Keratinocyte (primary cell): ENCODE data around the gene DSTYK.

Experiments
- EZH2 ChIP-seq: IDR thresholded peaks from one replicate; pipeline ENCODE4 v1.6.1; 2012; ENCODE audit warnings: inconsistent platforms, mild to moderate bottlenecking, low read length, moderate library complexity
- TF ChIP-seq, protein P1 (sequence below), 3 experiments: IDR thresholded peaks in 1 of 3; conservative IDR thresholded peaks in 1 of 3; optimal IDR thresholded peaks in 1 of 3; 2 replicates in 2 of 3; 3 replicates in 1 of 3; pipeline versions ENCODE3 to v1.5.1; 2011; ENCODE audit warnings: low read length in 3 of 3, mild to moderate bottlenecking in 3 of 3, moderate library complexity in 2 of 3, control low read depth in 1 of 3, inconsistent platforms in 1 of 3; ENCODE audit not compliant: insufficient read depth in 2 of 3; ENCODE audit errors: extremely low read depth in 1 of 3

DNA sequence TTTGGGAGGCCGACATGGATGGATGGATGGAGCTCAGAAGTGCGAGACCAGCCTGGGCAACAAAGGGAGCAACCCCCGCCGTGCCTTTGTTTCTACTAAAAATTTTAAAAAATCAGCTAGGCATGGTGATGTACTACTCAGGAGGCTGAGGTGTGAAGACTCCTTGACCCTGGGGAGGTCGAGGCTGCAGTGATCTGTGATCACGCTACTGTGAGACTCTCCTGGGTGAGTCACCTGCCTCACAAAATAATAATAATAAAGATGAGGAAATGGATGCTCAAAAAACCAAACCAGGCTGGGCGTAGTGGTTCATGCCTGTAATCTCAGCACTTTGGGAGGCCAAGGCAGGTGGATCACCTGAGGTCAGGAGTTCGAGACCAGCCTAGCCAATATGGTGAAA is 19.2 kb downstream of the DSTYK start:
- TF ChIP-seq, protein P1, sequence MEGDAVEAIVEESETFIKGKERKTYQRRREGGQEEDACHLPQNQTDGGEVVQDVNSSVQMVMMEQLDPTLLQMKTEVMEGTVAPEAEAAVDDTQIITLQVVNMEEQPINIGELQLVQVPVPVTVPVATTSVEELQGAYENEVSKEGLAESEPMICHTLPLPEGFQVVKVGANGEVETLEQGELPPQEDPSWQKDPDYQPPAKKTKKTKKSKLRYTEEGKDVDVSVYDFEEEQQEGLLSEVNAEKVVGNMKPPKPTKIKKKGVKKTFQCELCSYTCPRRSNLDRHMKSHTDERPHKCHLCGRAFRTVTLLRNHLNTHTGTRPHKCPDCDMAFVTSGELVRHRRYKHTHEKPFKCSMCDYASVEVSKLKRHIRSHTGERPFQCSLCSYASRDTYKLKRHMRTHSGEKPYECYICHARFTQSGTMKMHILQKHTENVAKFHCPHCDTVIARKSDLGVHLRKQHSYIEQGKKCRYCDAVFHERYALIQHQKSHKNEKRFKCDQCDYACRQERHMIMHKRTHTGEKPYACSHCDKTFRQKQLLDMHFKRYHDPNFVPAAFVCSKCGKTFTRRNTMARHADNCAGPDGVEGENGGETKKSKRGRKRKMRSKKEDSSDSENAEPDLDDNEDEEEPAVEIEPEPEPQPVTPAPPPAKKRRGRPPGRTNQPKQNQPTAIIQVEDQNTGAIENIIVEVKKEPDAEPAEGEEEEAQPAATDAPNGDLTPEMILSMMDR (optimal IDR thresholded peaks at IDR 0.05 in 1 of 3, IDR thresholded peaks at IDR 0.05 in 1 of 3, conservative IDR thresholded peaks at IDR 0.05 in 1 of 3; ENCODE audit: extremely low read depth in 1 of 3, insufficient read depth in 2 of 3, low read length in 3 of 3) = no peak
- TF ChIP-seq EZH2 = no peak
